ENCODE measurements around the gene GULP1.

The GULP1 gene

GRCh38 chr2:188466761-188467160 lies 175.1 kb downstream of the GULP1 start:
- Histone ChIP-seq H3K4me3 (ENCODE audit: low read length) (no peak overlapping the region), H3K4me1 (ENCODE audit: control insufficient read depth, low read length) (no peaks in the 10 kb centered on the region), H3K4me2 (ENCODE audit: low read length) (no peak overlapping the region), H3F3A (ENCODE audit: control insufficient read depth, insufficient read depth) (no peaks in the 10 kb centered on the region), H3K27me3 (ENCODE audit: control insufficient read depth, low read length) (no peaks in the 10 kb centered on the region), H3K9me2 (replicated peaks; ENCODE audit: control insufficient read depth, low read length) (no peaks in the 10 kb centered on the region), H3K9me3 (ENCODE audit: control insufficient read depth, insufficient read depth, low read length) (no peaks in the 10 kb centered on the region), H3K36me3 (ENCODE audit: control insufficient read depth, low read length) (no peaks in the 10 kb centered on the region), H3K27ac (ENCODE audit: low read depth, low read length) (no peak overlapping the region), H4K20me1 (ENCODE audit: control insufficient read depth, insufficient read depth, low read depth, low read length) (no peaks in the 10 kb centered on the region), H3K79me2 (ENCODE audit: control insufficient read depth, low read length) (no peaks in the 10 kb centered on the region)
- TF ChIP-seq, protein P1, sequence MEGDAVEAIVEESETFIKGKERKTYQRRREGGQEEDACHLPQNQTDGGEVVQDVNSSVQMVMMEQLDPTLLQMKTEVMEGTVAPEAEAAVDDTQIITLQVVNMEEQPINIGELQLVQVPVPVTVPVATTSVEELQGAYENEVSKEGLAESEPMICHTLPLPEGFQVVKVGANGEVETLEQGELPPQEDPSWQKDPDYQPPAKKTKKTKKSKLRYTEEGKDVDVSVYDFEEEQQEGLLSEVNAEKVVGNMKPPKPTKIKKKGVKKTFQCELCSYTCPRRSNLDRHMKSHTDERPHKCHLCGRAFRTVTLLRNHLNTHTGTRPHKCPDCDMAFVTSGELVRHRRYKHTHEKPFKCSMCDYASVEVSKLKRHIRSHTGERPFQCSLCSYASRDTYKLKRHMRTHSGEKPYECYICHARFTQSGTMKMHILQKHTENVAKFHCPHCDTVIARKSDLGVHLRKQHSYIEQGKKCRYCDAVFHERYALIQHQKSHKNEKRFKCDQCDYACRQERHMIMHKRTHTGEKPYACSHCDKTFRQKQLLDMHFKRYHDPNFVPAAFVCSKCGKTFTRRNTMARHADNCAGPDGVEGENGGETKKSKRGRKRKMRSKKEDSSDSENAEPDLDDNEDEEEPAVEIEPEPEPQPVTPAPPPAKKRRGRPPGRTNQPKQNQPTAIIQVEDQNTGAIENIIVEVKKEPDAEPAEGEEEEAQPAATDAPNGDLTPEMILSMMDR (IDR thresholded peaks at IDR 0.05; ENCODE audit: low read depth, low read length, poor library complexity, severe bottlenecking) = no peak
- no peak for TF ChIP-seq EZH2phosphoT487 (IDR thresholded peaks at IDR 0.05; ENCODE audit: borderline replicate concordance, low read length)

GRCh38 chr2:188471166-188471565 lies 179.5 kb downstream of the GULP1 start:
- H3K4me3 ChIP-seq (ENCODE audit: low read length) = no peak overlapping the region
- H3K9me2 ChIP-seq (replicated peaks; ENCODE audit: control insufficient read depth, low read length) = no peaks in the 10 kb centered on the region
- no peaks in the 10 kb centered on the region for H3K9me3 ChIP-seq (ENCODE audit: control insufficient read depth, insufficient read depth, low read length)
- TF ChIP-seq EZH2phosphoT487 (IDR thresholded peaks at IDR 0.05; ENCODE audit: borderline replicate concordance, low read length) = no peak
- TF ChIP-seq, protein P1 (IDR thresholded peaks at IDR 0.05; ENCODE audit: low read depth, low read length, poor library complexity, severe bottlenecking) = no peak
- no peaks in the 10 kb centered on the region for H3K79me2 ChIP-seq (ENCODE audit: control insufficient read depth, low read length)
- H3K4me2 ChIP-seq (ENCODE audit: low read length) = no peak overlapping the region
- no peaks in the 10 kb centered on the region for H3K27me3 ChIP-seq (ENCODE audit: control insufficient read depth, low read length)
- no peaks in the 10 kb centered on the region for H3K4me1 ChIP-seq (ENCODE audit: control insufficient read depth, low read length)
- no peak overlapping the region for H3K27ac ChIP-seq (ENCODE audit: low read depth, low read length)
- no peaks in the 10 kb centered on the region for H4K20me1 ChIP-seq (ENCODE audit: control insufficient read depth, insufficient read depth, low read depth, low read length)
- H3K36me3 ChIP-seq (ENCODE audit: control insufficient read depth, low read length) = no peaks in the 10 kb centered on the region
- H3F3A ChIP-seq (ENCODE audit: control insufficient read depth, insufficient read depth) = no peaks in the 10 kb centered on the region

- no peaks in the 10 kb centered on the region for H3F3A ChIP-seq (ENCODE audit: control insufficient read depth, insufficient read depth)
- no peak overlapping the region for H3K4me2 ChIP-seq (ENCODE audit: low read length)
- no peaks in the 10 kb centered on the region for H3K4me1 ChIP-seq (ENCODE audit: control insufficient read depth, low read length)
- no peaks in the 10 kb centered on the region for H3K9me3 ChIP-seq (ENCODE audit: control insufficient read depth, insufficient read depth, low read length)
- H3K27ac ChIP-seq (ENCODE audit: low read depth, low read length) = no peak overlapping the region
- no peaks in the 10 kb centered on the region for H3K9me2 ChIP-seq (replicated peaks; ENCODE audit: control insufficient read depth, low read length)
- TF ChIP-seq, protein P1 (IDR thresholded peaks at IDR 0.05; ENCODE audit: low read depth, low read length, poor library complexity, severe bottlenecking) = no peak
- TF ChIP-seq EZH2phosphoT487 (IDR thresholded peaks at IDR 0.05; ENCODE audit: borderline replicate concordance, low read length) = no peak
- H3K36me3 ChIP-seq (ENCODE audit: control insufficient read depth, low read length) = no peaks in the 10 kb centered on the region
- no peaks in the 10 kb centered on the region for H3K27me3 ChIP-seq (ENCODE audit: control insufficient read depth, low read length)
- no peak overlapping the region for H3K4me3 ChIP-seq (ENCODE audit: low read length)
- no peaks in the 10 kb centered on the region for H4K20me1 ChIP-seq (ENCODE audit: control insufficient read depth, insufficient read depth, low read depth, low read length)
- no peaks in the 10 kb centered on the region for H3K79me2 ChIP-seq (ENCODE audit: control insufficient read depth, low read length)
Measured at GRCh38 chr2:188473306-188473705, 181.6 kb downstream of the GULP1 start.

DNA sequence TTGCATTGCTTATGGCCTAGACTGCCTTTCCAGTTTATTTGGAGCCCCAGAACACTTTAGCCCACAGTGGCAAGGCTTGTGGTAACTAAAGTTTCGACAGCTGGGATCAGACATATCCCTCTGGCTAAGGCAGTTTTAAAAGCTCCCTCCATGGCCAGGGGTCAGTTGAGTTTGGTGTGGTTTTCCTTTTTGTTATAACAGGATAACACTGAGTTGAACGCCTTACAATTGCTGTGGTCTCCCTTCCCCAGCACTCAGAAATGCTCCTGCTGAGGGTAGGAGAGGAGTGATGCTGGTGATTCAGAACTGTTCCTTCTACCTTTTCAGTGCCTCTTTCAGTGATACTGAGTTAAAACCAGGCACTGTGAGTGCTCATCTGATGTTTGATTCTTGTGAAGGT lies 182.6 kb downstream of the GULP1 start:
- Histone ChIP-seq H3K79me2 (ENCODE audit: control insufficient read depth, low read length) (no peaks in the 10 kb centered on the region), H4K20me1 (ENCODE audit: control insufficient read depth, insufficient read depth, low read depth, low read length) (no peaks in the 10 kb centered on the region), H3K4me2 (ENCODE audit: low read length) (no peak overlapping the region), H3K27ac (ENCODE audit: low read depth, low read length) (no peak overlapping the region), H3F3A (ENCODE audit: control insufficient read depth, insufficient read depth) (no peaks in the 10 kb centered on the region), H3K27me3 (ENCODE audit: control insufficient read depth, low read length) (no peaks in the 10 kb centered on the region), H3K9me2 (replicated peaks; ENCODE audit: control insufficient read depth, low read length) (no peaks in the 10 kb centered on the region), H3K4me3 (ENCODE audit: low read length) (no peak overlapping the region), H3K36me3 (ENCODE audit: control insufficient read depth, low read length) (no peaks in the 10 kb centered on the region), H3K9me3 (ENCODE audit: control insufficient read depth, insufficient read depth, low read length) (no peaks in the 10 kb centered on the region), H3K4me1 (ENCODE audit: control insufficient read depth, low read length) (no peaks in the 10 kb centered on the region)
- TF ChIP-seq, protein P1 (IDR thresholded peaks at IDR 0.05; ENCODE audit: low read depth, low read length, poor library complexity, severe bottlenecking) = no peak
- TF ChIP-seq EZH2phosphoT487 (IDR thresholded peaks at IDR 0.05; ENCODE audit: borderline replicate concordance, low read length) = no peak
